Neural cell (in vitro differentiated cells): ENCODE results near the gene LDAH.

ENCODE experiments used
- CTCF ChIP-seq: fragments of 450-650 bp; IDR thresholded peaks from 2 replicates; pipeline ENCODE4 v1.5.1; 2014; ENCODE audit warnings: antibody characterized with exemption, mild to moderate bottlenecking, moderate library complexity; ENCODE audit not compliant: poor library complexity, severe bottlenecking
- POLR2AphosphoS5 ChIP-seq: IDR thresholded peaks from 2 replicates; pipeline ENCODE4 v1.6.1; 2012
- TAF1 ChIP-seq: IDR thresholded peaks from 2 replicates; pipeline ENCODE4 v1.6.1; 2012; ENCODE audit warnings: low read depth

GRCh38 chr2:20680744-20681375, 142.0 kb downstream of the LDAH start:
- no peak for TF ChIP-seq CTCF
- no peak for TF ChIP-seq POLR2AphosphoS5
- TF ChIP-seq TAF1 = no peak
